Natural killer cell (primary cell): ENCODE results near the gene ADAP1. TPM values are rescaled to one million over a fixed set of nuclear protein-coding genes. Genes with fewer than 3 reads are reported as not detected.

Source experiments
- ATAC-seq, 3 donors: fragments of 150-1000 bp in 2 of 3; fragments of 200-7000 bp in 1 of 3; cut with Tn5 transposase; 1 replicate in 1 of 3; 2 replicates in 2 of 3; pipeline ENCODE4 v1.10.0; 2021; ENCODE audit warnings: mild to moderate bottlenecking in 2 of 3, moderate library complexity in 2 of 3
- DNase-seq, 2 donors: peaks; one replicate each; pipeline versions ENCODE4 v3.0.0 to v3.0.0-alpha.2; 2013 to 2021; ENCODE audit warnings: mixed read lengths in 1 of 2
- H3K27ac ChIP-seq: one replicate; pipeline ENCODE4 v1.5.1; 2013; ENCODE audit warnings: mild to moderate bottlenecking, low read length
- H3K27me3 ChIP-seq: one replicate; pipeline ENCODE4 v1.6.1; 2013; ENCODE audit warnings: low read length; ENCODE audit not compliant: control insufficient read depth, insufficient read depth
- H3K36me3 ChIP-seq: one replicate; pipeline ENCODE4 v1.6.1; 2013; ENCODE audit warnings: low read length; ENCODE audit not compliant: control insufficient read depth, insufficient read depth
- H3K4me1 ChIP-seq: one replicate; pipeline ENCODE4 v1.6.1; 2013; ENCODE audit warnings: low read length; ENCODE audit not compliant: control insufficient read depth, insufficient read depth
- H3K4me3 ChIP-seq: one replicate; pipeline ENCODE4 v1.5.1; 2013; ENCODE audit warnings: low read length
- H3K9me3 ChIP-seq: one replicate; pipeline ENCODE4 v1.6.1; 2013; ENCODE audit warnings: low read length; ENCODE audit not compliant: control insufficient read depth, insufficient read depth
- H3K27ac Mint-ChIP-seq, 2 donors: one replicate each; pipeline ENCODE4 v1.8.0; 2022; ENCODE audit warnings: mild to moderate bottlenecking in 2 of 2, mixed read lengths in 2 of 2, moderate library complexity in 1 of 2
- H3K27me3 Mint-ChIP-seq, 2 donors: one replicate each; pipeline ENCODE4 v1.8.0; 2022; ENCODE audit warnings: low read depth in 2 of 2, mixed read lengths in 2 of 2
- H3K36me3 Mint-ChIP-seq: one replicate; pipeline ENCODE4 v1.8.0; 2022; ENCODE audit warnings: mixed read lengths
- H3K4me1 Mint-ChIP-seq, 2 donors: one replicate each; pipeline ENCODE4 v1.8.0; 2022; ENCODE audit warnings: mixed read lengths in 2 of 2
- H3K4me3 Mint-ChIP-seq: one replicate; pipeline ENCODE4 v1.8.0; 2022; ENCODE audit warnings: mild to moderate bottlenecking, moderate library complexity, mixed read lengths
- H3K9me3 Mint-ChIP-seq, 2 donors: one replicate each; pipeline ENCODE4 v1.8.0; 2022; ENCODE audit warnings: mixed read lengths in 2 of 2
- CTCF ChIP-seq: fragments of 200-600 bp; IDR thresholded peaks from one replicate; pipeline ENCODE4 v1.8.0; 2022; ENCODE audit warnings: antibody characterized with exemption
- WGBS: methylation state at CpG from one replicate; pipeline ENCODE4 v1.1.7; 2013; ENCODE audit warnings: missing lambda C conversion rate; ENCODE audit not compliant: insufficient coverage; 5-methylcytosine and 5-hydroxymethylcytosine counted together
- intact Hi-C: fragments of 100-400 bp; cut with micrococcal nuclease; formaldehyde crosslinking; loops from one replicate; pipeline ENCODE4 v1.14.2; 2022
- total RNA-seq, 4 donors: library from RNA; stranded (reverse); fragments of 120-200 nt in 1 of 4; gene quantifications; one replicate each; pipeline versions ENCODE4 v1.2.3 to v1.2.4, GENCODE V29; 2013 to 2022

ADAP1 gene
- total RNA-seq, 3 donors from 2014 or later (not counting 1 experiment from before 2014, with no cell fraction given) = 87.2 to 117 (median 89.2) TPM

- intact Hi-C loops = no loop called here
- no peaks in the 10 kb centered on the region for H3K4me1 ChIP-seq
- peaks cover 70% of the 10 kb centered on the region for H3K36me3 ChIP-seq
- no peak overlapping the region for H3K27ac ChIP-seq
- peaks cover 6% of the 10 kb centered on the region for H3K36me3 Mint-ChIP-seq
- no peak overlapping the region for H3K4me3 Mint-ChIP-seq
- TF ChIP-seq CTCF = no peak
- H3K27me3 ChIP-seq = no peaks in the 10 kb centered on the region
- DNase-seq (no peak), ATAC-seq (no peak)
- WGBS = 92% methylated on average over 35 of the region's 40 CpGs
- H3K27me3 Mint-ChIP-seq = no peaks in the 10 kb centered on the region
- H3K4me1 Mint-ChIP-seq = peaks cover 0 to 16% of the 10 kb centered on the region in 2 donors
- no peak overlapping the region for H3K4me3 ChIP-seq
- H3K27ac Mint-ChIP-seq = peak overlapping the region in 1 of 2 donors; percentile 46
- no peaks in the 10 kb centered on the region for H3K9me3 ChIP-seq
- no peaks in the 10 kb centered on the region for H3K9me3 Mint-ChIP-seq
Observed at GRCh38 chr7:894164-894867, 60.2 kb downstream of the ADAP1 start.

GRCh38 chr7:893686-894085 lies 60.8 kb downstream of the ADAP1 start:
- no peaks in the 10 kb centered on the region for H3K4me1 ChIP-seq
- no peak overlapping the region for H3K27ac ChIP-seq
- Mint-ChIP-seq H3K27ac (peak overlapping the region; percentile 46 to 78), H3K9me3 (no peaks in the 10 kb centered on the region), H3K4me3 (no peak overlapping the region), H3K36me3 (peaks cover 6% of the 10 kb centered on the region), H3K4me1 (peaks cover 0 to 19% of the 10 kb centered on the region in 2 donors), H3K27me3 (no peaks in the 10 kb centered on the region)
- H3K9me3 ChIP-seq = no peaks in the 10 kb centered on the region
- DNase-seq = no peak
- H3K4me3 ChIP-seq = no peak overlapping the region
- TF ChIP-seq CTCF = no peak
- no peak for ATAC-seq
- H3K36me3 ChIP-seq = peaks cover 67% of the 10 kb centered on the region
- WGBS = 97% methylated on average over 19 of the region's 19 CpGs
- intact Hi-C loops = no loop called here
- H3K27me3 ChIP-seq = no peaks in the 10 kb centered on the region

GRCh38 chr7:892648-893593 lies 61.6 kb downstream of the ADAP1 start:
- H3K36me3 Mint-ChIP-seq = peaks cover 6% of the 10 kb centered on the region
- no peaks in the 10 kb centered on the region for H3K27me3 ChIP-seq
- peaks cover 69% of the 10 kb centered on the region for H3K36me3 ChIP-seq
- no peaks in the 10 kb centered on the region for H3K9me3 Mint-ChIP-seq
- no peaks in the 10 kb centered on the region for H3K27me3 Mint-ChIP-seq
- H3K9me3 ChIP-seq = no peaks in the 10 kb centered on the region
- no peak overlapping the region for H3K4me3 Mint-ChIP-seq
- intact Hi-C loops = no loop called here
- ATAC-seq = no peak
- H3K27ac Mint-ChIP-seq = peak overlapping the region; percentile 46 to 78
- H3K4me3 ChIP-seq = no peak overlapping the region
- 97% methylated on average over 42 of the region's 48 CpGs for WGBS
- no peak for DNase-seq
- TF ChIP-seq CTCF = no peak
- H3K4me1 ChIP-seq = no peaks in the 10 kb centered on the region
- H3K27ac ChIP-seq = no peak overlapping the region
- H3K4me1 Mint-ChIP-seq = peaks cover 0 to 21% of the 10 kb centered on the region in 2 donors
